HG03045 (cell line): Measurements from ENCODE around the gene ULBP2.
"Not testable (repeated sequence)": the region's sequence is repeated elsewhere in the genome, so short reads cannot be mapped to it uniquely, and the experiment has no call there.

Experiments
- ATAC-seq: cut with Tn5 transposase; IDR thresholded peaks from one replicate; pipeline ENCODE4 v1.9.1; 2021; ENCODE audit warnings: mild to moderate bottlenecking, moderate library complexity; ENCODE audit not compliant: unreplicated experiment

The ULBP2 gene

DNA sequence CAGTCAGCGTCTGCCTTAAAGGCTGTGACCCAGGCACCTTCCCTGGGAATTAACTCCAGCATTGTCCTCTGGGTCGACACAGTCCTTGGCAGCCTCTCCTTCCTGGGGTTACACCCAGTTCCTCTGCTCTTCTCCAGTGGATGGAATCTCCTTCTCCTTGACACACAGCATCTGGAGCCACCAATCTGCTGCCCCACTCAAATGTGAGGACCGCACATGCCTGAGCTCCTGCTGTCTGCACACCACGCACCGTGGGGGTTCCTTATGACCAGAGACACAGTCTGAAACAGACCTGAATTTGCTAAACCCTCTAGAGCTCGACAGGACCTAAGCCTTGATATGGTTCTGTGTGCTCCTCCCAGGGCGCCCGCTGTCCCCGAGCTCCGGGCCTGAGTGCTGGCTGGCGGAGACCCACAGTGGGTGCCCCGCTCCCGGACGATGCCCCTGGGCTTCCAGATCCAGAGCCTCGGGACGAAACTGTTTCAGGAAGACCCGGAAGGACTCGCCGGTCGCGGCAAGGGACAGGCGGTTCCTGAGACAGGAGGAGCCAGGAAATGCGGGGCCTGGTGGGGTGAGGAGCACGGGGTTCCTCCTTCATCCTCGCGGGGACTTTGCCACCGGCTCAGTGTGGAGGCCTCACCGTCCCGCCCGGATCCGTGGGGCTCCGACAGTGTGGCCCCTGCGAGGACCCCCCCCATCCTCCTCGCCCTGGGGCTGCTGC, 16.4 kb upstream of the ULBP2 start:
- ATAC-seq: no peak

GRCh38 chr6:149925974-149926777, 15.6 kb upstream of the ULBP2 start:
- ATAC-seq: peak; percentile 57

GRCh38 chr6:149927025-149927424, 14.8 kb upstream of the ULBP2 start:
- ATAC-seq: not testable (repeated sequence)

DNA sequence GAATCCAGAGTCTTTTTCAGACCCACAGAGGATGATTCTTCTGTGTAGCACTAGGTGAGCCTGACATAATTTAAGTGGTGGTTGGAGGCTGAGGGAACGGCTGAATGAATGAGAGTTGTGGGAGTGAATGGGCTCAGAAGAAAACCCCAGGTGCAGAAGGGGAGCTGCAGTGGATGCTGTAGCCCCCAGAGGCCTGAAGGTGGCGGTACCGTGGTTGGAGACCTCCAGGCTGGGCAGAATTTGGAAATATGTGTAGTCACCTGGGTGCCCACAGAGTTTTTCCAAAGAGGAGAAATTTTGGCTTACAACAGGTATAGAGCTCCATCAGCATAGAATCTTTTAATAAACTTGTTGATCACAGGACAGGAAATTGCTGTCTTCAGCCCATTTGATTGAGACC, 12.4 kb upstream of the ULBP2 start:
- ATAC-seq: no peak

GRCh38 chr6:149931501-149931900, 10.3 kb upstream of the ULBP2 start:
- no peak for ATAC-seq

GRCh38 chr6:149933036-149933435, 8.8 kb upstream of the ULBP2 start:
- ATAC-seq: no peak

DNA sequence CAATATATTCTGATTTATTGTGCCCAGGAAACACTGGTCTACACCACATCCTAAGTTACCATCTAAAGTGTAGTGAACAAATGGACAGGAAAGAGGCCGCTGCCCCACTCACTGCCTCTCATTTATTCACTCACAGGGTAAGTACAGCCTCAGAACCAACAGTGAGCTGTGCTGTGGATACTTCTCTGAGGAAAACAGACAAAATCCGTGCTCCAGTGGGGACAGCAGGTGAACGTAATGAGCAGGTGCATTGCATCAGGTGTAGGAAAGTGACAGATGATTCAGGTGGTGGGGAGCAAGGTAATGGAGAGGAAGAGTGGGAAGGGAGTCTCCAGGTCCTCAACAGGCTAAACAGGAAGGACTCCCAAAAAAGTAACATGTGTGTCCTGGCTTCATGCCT, 8.4 kb upstream of the ULBP2 start:
- ATAC-seq: no peak

GRCh38 chr6:149934249-149935156, 7.3 kb upstream of the ULBP2 start:
- ATAC-seq: no peak

DNA sequence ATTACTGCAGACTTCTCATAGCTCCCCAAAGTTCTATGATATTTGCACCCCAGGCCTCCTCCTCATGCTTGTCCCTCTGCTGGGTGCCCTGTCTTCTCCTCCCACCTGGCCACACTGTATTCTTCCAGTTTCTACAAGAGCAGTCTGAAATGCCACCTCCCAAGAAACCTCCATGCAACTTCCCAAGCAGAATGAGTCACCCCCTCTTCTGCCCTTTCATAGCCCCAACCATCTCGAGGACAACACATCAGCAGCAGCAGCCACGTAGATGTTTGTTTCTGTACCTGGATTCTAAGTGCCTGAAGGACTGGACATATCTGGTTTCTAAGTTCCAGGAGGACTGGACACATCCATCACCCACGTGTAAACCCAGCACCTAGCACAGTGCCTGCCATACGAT, 6.6 kb upstream of the ULBP2 start:
- ATAC-seq: no peak

DNA sequence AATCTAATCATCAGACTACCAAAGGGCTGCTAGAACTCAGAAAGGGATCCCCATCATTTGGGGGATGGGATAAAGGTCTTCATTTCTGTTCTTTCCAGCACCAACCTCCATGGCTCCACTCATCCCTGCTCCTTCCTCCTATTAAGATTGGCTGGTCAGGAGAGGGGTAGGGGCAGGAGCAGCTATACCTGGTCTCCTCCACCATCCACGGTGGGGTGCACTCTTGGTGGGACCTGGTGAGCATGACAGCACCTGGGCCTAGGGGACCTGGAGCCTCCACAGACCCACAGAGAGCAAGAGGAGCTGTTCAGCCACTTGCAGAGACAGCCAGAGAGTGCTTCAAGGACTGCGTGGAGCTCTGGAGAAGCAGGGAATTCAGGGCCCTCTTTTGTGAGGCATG, 6.1 kb upstream of the ULBP2 start:
- ATAC-seq: no peak

GRCh38 chr6:149936743-149937142, 5.1 kb upstream of the ULBP2 start:
- no peak for ATAC-seq

- ATAC-seq: peak; percentile 6
Measured at GRCh38 chr6:149938013-149938570, 3.7 kb upstream of the ULBP2 start.

- peak; percentile 76 for ATAC-seq
Measured at GRCh38 chr6:149938571-149939355, 3.1 kb upstream of the ULBP2 start.

GRCh38 chr6:149939356-149939648, 2.5 kb upstream of the ULBP2 start:
- ATAC-seq: no peak

- no peak for ATAC-seq
Measured at GRCh38 chr6:149939909-149940671, 1.7 kb upstream of the ULBP2 start.

DNA sequence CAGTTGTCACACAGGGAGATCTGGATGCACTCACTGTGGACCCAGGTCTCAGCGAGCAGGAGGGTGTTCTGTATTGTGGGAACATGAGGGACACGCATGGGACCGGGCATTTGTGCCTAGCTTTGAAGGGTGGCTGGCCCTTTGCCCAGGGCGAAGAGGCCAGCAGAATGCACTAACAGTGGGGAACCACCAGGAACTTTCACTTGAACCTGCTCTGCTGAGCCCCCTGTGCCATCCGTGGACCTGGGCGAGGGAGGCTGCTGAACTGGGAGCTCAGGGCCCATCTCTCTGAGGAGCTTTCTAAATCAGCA, 1.2 kb upstream of the ULBP2 start:
- ATAC-seq: no peak

GRCh38 chr6:149942461-149942829, 631 bp downstream of the ULBP2 start:
- ATAC-seq: no peak

DNA sequence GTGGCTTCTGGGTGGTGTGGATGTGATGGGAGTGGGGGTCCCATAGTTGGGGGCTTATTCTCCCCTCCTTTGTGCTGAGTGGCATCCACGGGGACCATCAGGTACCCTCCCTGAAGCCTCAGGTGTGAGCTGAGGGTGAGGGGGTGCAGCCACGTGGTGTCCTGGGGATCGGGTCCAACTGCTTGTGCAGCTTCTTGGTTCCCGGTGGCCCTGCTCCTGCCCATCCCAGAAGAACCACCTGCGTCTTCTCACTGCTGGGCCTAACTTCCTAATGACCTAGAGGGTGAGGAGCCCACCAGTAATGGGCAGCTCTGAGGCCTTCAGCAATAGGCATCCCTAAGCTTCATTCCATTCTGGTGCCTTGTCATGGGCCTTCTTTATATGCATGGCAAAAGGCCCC, 1.5 kb downstream of the ULBP2 start:
- ATAC-seq: not testable (repeated sequence)

GRCh38 chr6:149945276-149945675, 3.5 kb downstream of the ULBP2 start:
- not testable (repeated sequence) for ATAC-seq

DNA sequence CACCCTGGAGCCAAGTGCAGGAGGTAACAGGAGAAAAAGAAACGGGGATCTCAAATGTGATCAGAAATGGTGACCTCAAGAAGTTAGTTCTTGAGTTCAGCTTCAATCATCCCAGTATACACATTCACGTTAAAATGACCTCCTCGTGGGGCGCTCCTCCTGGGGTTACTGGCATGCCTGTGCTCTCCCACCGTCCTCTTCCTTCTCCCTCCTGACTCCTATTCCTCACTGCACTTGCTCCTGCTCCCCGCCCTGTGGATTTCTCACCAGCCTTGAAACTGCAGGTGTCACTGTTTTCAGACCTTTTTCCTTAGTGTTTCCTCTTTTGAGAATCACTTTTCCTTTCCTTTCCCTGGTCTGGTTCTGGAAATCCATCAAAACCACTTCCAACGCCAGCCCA, 4.8 kb downstream of the ULBP2 start:
- not testable (repeated sequence) for ATAC-seq
